ENCODE measurements around the gene ASB16.

The ASB16 gene

DNA sequence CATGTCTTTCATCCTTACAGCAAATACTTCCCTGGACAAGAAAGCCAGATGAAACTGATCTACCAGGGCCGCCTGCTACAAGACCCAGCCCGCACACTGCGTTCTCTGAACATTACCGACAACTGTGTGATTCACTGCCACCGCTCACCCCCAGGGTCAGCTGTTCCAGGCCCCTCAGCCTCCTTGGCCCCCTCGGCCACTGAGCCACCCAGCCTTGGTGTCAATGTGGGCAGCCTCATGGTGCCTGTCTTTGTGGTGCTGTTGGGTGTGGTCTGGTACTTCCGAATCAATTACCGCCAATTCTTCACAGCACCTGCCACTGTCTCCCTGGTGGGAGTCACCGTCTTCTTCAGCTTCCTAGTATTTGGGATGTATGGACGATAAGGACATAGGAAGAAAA lies 20.0 kb downstream of the ASB16 start:
- no peak for DNase-seq

DNA sequence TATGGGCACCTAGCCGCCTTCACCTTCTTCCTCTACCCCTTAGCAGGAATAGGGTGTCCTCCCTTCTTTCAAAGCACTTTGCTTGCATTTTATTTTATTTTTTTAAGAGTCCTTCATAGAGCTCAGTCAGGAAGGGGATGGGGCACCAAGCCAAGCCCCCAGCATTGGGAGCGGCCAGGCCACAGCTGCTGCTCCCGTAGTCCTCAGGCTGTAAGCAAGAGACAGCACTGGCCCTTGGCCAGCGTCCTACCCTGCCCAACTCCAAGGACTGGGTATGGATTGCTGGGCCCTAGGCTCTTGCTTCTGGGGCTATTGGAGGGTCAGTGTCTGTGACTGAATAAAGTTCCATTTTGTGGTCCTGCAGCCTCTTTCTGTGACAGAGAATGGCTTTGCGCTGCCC lies 20.9 kb downstream of the ASB16 start:
- no peak for DNase-seq

DNA sequence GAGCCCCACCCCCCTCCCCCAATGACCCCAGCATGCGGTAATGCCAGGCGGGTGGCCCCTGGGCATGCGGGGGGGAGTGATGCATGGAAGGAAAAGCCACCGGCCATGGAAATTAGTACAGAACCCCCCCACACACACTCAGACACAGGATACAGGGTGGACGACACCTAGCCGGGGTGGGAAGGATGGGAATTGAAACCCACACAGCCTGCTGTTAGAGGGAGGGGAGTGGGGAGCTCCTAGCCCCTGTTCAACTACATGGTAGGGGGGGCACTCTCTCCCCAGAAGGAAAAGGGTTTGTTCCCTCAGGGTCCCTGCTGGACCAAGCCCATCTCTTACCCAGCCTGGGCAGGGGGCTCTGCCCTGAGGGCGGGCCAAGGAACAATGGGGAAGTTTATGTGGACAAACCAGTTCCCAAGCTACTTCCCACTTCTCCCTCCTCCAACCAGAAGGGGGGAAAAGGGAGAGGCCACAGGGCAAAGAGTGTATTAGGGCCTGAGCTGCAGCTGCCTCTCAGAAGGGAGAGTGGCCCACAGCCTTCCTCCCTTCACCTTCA lies 21.5 kb downstream of the ASB16 start:
- no peak for DNase-seq

- no peak for DNase-seq
Measured at GRCh38 chr17:44192750-44193149, 22.2 kb downstream of the ASB16 start.

DNA sequence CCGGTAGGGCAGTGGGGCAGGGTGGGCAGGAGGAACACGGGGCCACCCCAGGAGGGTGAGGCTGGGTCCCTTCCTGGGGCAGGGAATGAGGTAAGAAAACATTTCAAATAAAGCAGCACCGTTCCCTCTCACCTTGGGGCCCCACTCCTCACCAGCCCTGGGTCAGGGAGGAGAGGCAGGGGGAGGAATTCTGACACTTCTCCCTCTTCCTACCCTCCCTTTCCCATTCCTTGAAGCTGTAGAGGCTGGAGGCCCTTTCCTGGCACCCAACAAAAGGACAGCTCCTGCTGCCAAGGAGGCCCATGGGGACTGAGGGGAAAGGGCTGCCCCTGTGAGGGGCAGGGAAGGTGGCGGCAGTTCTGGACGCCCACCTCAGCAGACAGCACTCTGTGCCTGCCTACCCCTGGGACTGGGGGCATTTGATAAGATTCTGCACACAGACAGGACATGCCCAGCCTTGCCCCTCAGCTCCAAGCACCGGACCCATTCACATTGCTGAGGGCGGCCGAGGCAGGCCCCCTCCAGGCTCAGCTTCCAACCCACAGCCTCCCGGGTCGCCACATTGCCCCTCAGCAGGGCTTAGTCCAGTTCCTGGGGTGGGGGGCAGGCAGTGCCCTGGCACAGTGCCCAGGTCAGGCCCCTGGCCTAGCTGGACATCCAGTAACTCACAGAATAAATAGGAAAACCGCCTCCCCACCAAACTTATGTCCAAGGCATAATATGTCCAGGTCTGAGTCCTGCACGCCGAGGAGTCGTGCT lies 23.0 kb downstream of the ASB16 start:
- DNase-seq: no peak

DNA sequence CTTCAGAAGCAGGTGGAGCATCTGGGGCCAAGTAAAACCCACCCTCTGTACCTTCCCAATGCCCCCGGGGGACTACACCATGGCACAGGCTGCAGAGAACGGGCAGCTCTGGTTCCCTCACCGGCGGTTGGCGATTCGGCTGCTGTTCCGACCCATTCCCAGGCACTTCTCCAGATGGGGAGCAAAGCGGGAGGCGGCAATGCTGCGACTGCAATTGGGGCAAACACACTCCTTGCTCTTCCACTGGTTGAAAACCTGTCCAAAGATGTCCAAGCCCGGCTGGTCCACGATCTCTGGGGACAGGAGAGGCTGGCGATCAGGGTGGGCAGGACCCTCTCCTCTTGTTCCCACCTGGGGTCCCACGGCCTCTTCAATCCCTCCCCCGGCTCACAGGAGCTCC lies 26.6 kb downstream of the ASB16 start:
- no peak for DNase-seq

DNA sequence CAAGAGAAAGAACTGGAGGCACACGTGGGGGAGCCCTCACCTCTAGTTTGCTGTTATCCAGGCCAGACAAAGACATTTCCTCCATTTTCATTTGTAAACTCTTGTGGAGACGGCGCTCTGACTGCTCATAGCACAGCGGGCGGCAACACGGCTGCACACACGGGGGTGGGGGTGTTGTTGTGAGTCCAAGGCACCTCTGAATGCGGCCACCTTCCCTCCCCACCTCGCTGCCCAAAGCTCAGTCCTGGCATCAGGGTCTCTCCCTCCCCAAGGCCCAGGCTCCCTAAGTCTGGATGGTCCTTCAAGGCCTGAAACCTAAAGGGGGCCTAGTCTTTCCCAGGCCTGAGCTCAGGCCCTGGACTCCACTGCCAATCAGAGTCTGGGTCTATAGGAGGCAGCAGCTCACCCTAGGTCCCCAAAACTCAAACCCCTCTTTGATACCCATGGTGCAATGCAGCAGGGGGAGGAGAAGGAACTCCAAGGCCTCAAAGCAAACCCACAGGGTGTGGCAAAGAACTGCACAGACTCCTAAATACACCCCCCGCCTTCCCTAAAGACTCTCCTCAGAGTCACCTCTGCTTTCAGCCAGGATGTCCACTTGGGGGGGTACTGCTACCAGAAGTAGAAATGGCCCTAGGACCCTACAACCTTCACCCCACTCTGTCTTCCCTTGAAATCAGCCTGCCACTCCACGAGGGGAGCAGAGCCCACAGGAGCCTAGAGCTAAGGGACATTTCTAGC lies 27.6 kb downstream of the ASB16 start:
- peak; percentile 55 for DNase-seq

DNA sequence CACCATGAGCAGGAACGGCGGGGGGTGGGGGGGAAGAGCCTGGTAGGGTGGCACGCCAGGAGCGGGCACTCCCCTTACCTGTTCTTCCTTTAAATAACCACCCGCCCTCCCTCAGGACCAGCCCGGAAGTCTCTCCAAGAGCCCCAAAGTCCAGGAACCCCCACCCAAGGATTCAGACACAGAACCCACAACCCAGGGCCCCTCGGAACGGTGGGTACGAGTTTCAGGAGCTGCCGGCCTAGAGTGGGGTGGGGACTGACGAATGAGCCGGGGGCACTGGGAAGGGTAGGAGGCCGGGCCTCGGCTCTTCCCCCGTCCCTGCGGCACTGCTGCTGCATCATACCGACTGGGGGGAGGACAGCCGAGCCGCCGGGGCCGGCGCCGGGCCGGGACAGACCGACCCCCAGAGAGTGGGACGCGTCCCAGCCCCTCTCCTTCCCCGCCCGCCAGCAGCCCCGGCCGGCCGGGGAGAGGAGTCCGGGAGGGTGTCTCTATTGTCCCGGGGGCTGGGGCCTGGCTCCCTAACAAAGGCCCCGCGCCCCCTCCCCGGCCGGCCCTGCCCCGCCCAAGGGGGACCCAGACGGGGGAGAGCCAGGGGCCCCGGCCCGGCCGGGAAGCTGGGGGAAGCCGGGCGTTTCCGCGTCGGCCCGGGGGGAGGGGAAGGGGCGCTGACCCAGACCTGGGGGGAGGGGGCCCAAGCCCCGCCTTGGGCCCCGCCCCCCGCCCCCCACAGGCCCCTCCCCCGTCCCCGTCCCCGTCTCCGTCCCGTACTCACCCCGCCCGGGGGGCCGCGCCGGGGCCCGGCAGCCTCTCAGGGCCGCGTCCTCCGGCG lies 28.4 kb downstream of the ASB16 start:
- DNase-seq: peak; percentile 68

- peak; percentile 100 for DNase-seq
Measured at GRCh38 chr17:44199553-44200477, 29.3 kb downstream of the ASB16 start, which contains the start of gene ATXN7L3. TSS of gene ATXN7L3 (minus strand) at chr17:44199884. CDS start at chr17:44198070, 1,814 bp downstream.

DNA sequence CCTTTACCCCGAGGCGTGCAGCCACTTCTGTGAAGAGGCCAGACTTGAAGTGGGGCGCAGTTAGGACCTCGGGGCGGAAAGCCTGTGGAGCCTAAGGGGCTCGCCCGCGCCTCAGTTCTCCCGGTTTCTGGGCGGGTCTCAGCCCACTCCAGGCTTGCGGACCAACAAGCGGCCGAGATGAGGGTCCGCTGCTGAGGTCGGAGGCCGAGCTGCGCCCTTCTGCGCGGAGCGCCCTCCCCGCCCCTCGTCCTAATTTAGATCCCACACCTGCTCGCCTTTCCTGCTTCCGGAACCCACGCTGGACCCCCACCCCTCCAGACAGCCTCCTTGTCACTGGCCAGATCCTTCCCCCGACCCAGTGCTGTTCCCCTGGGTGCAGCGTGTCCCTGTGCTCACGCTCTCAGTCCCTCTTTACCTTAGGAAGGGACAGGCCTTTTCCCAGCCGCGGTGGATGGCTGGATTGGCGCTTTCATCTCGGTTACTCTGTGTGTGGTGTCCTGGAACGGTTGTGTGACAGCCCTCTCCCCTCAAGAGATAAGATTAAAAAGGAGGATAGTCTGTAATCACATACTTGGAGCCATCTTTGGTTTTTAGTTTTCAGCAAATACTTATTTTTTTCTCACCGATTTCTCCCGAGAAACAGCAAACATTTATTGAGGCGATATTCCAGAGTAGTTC lies 30.1 kb downstream of the ASB16 start:
- no peak for DNase-seq

DNA sequence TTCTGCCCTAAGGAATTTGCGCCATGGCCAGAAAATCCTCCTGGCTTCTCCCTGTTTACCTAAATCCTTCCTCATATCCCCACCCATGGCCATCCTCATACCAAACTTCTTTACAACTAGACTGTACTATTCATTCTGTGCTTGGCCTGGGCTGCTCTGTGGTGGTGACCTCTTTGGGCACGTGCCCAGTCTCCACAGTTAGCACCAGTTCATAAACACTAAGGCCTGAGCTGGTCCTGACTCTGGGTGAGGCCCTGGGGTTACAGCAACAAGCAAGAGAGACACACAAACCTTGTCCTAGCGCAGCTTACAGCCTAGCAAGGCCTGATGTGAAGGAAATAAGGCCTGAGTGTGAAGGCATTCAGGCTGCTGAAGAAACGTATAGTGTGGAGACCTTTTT lies 32.3 kb downstream of the ASB16 start:
- no peak for DNase-seq

DNA sequence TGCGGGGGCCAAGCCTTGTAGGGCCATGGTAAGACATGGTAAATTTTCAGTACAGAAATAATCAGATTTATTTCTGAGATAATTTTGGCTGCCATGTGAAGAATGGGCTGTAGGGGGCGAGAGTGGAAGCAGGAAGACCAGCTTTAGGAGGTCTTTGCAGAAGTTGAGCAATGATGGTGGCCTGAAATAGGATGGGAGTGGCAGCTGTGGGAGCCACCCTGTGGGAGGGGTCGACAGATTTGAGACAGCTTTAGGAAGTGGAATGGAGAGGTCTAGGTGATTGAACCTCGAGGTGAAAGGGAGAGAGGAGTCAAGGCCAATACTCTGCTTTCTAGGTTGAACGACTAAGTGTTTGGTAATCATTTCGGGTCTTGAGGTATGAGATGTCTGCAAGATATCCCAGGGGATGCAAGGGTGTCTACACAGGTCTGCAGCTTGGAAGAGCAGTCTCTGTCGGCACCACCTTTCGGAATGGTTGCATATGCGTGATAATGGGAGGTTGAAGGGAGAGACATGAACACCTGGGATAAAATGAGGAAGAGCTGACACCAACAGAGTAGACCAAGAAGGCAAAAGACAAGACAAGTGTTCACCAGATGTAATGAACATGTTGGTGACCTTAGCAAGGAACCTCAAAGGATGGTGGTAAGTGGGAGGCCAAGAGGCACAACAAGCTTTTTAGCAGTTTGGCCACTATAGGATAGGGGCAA lies 33.4 kb downstream of the ASB16 start:
- DNase-seq: peak; percentile 71

DNA sequence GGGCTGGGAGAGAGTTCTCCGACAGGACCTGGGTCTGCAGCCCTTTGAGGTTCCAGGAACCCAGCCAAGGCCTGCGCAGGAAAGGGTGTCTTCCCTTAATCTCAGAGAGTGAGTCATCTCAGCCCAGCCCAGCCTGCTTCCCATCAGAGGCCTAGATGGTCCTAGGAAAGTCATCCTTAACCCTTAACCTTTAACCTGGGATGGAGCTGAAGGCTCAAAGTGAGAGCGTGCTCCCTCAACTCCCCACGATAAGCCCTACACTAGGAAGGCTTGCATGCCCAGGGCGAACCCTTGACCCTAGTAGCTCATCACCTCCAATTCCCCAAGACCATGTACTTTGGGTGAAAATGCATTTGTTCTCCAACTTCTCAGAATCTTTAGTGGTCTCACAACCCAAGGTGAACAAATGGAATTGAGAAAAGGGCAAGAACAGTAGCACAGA lies 34.0 kb downstream of the ASB16 start:
- no peak for DNase-seq

- DNase-seq: no peak
Measured at GRCh38 chr17:44205962-44206824, 35.7 kb downstream of the ASB16 start.

DNA sequence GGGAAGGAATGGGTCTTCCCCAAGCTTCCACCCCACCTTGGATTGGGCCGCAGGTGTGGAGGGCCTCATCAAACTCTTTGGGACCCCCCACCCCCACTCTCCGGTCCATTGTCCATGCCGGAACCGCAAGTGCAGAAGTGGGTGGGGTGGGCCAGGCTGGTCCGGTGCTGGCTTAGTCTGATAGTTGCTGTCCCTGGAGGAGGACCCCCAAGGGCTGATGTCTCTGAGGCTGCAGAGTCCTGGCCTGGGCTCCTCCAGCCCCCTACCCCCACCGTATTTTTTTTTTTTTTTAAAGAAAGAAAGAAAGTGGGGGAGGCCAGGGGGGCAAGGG lies 36.3 kb downstream of the ASB16 start:
- DNase-seq: no peak

DNA sequence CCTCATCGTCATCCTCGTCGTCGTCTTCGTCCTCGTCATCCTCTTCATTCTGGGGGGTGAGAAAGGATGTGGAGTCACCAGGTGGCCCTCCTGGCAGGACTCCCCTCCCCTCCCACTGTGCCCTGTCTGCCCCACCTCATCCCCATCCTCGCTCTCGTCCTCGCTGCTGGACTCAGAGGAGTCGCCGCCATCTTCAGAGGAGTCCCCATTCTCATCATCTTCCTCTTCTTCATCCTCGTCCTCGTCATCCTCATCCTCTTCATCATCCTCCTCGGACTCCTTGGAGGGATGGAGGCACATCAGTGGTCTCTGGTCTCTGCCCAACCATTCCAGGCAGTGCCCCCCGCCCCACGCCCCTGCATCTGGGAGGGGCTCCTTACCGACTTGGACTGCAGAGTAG lies 36.8 kb downstream of the ASB16 start:
- no peak for DNase-seq

DNA sequence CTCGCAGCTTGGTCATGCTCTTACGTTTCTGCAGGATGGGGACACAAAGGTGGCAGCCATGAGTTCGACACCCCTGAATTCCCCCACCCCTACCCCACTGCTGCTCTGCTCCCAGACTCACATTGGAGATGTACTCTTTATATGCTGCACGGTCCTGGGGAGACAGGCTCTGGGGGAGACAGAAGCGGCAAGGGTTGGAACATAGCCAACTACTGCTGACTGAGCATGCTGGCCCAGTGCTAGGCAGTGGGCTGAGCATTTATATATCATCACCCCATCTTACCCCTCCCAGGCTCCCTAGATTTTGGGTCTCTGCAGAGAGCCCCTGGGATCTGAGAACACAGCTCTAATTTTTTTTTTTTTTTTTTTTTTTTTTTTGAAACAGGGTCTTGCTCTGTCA lies 37.2 kb downstream of the ASB16 start:
- no peak for DNase-seq

- DNase-seq: peak; percentile 70
Measured at GRCh38 chr17:44209786-44210341, 39.4 kb downstream of the ASB16 start.

Data from stimulated activated CD4-positive, alpha-beta T cell treated with anti-CD3 and anti-CD28 coated beads, Interleukin-15, amount 100 ng/mL, for 24 hours (primary cell).